Effector memory CD8-positive, alpha-beta T cell (primary cell): ENCODE results near the gene HOXA3.

Experiments used
- ATAC-seq: fragments of 150-1000 bp; cut with Tn5 transposase; replicated peaks from 2 replicates; pipeline ENCODE4 v1.10.0; 2021; ENCODE audit warnings: mild to moderate bottlenecking, moderate library complexity
- DNase-seq, 3 experiments: peaks; one replicate each; pipeline ENCODE4 v3.0.0; 2021
- H3K27ac Mint-ChIP-seq, 2 donors: one replicate each; pipeline ENCODE4 v1.8.0; 2022; ENCODE audit warnings: mild to moderate bottlenecking in 2 of 2, mixed read lengths in 2 of 2, moderate library complexity in 2 of 2
- H3K27me3 Mint-ChIP-seq, 2 donors: one replicate each; pipeline ENCODE4 v1.8.0; 2022; ENCODE audit warnings: mixed read lengths in 2 of 2
- H3K36me3 Mint-ChIP-seq: one replicate; pipeline ENCODE4 v1.8.0; 2022; ENCODE audit warnings: mild to moderate bottlenecking, moderate library complexity, mixed read lengths; ENCODE audit not compliant: insufficient read depth
- H3K4me1 Mint-ChIP-seq, 2 donors: one replicate each; pipeline ENCODE4 v1.8.0; 2022; ENCODE audit warnings: low read depth in 2 of 2, mixed read lengths in 2 of 2
- H3K4me3 Mint-ChIP-seq, 2 donors: one replicate each; pipeline ENCODE4 v1.8.0; 2022; ENCODE audit warnings: mild to moderate bottlenecking in 2 of 2, mixed read lengths in 2 of 2, moderate library complexity in 2 of 2
- H3K9me3 Mint-ChIP-seq, 2 donors: one replicate each; pipeline ENCODE4 v1.8.0; 2022; ENCODE audit warnings: mixed read lengths in 2 of 2

HOXA3 gene

DNA sequence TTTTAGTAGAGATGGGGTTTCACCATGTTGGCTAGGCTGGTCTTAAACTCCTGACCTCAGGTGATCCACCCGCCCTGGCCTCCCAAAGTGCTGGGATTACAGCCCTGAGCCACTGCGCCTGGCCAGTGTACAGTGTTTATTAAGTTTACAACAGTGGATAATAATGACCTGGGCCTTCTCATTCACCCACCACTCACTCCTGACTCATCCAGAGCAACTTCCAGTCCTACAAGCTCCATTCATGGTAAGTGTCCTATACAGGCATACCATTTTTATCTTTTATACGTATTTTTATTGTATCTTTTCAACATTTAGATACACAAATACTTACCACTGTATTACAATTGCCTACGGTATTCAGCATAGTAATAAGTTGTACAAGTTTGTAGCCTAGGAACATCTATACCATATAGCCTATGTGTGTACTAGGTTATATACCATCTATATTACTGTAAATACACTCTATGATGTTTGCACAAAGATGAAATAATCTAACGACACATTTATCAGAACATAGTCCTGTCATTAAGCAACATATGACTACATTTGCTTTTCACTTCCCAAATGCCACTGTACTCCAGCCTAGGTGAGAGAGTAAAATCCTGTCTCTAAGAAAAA, 73.7 kb downstream of the HOXA3 start:
- Mint-ChIP-seq H3K27ac (no peak overlapping the region), H3K27me3 (peaks cover 6 to 26% of the 10 kb centered on the region in 2 donors), H3K4me3 (no peak overlapping the region), H3K9me3 (no peaks in the 10 kb centered on the region), H3K4me1 (peaks cover 0 to 1% of the 10 kb centered on the region in 2 donors), H3K36me3 (no peaks in the 10 kb centered on the region)
- no peak for ATAC-seq
- no peak for DNase-seq

GRCh38 chr7:27073076-27073475, 79.3 kb downstream of the HOXA3 start:
- Mint-ChIP-seq H3K4me3 (no peak overlapping the region), H3K9me3 (no peaks in the 10 kb centered on the region), H3K36me3 (no peaks in the 10 kb centered on the region), H3K27ac (no peak overlapping the region), H3K4me1 (no peaks in the 10 kb centered on the region), H3K27me3 (peaks cover 12 to 36% of the 10 kb centered on the region in 2 donors)
- ATAC-seq (no peak), DNase-seq (no peak)

- DNase-seq (no peak), ATAC-seq (no peak)
- H3K27me3 Mint-ChIP-seq, result peaks cover 23 to 46% of the 10 kb centered on the region in 2 donors
- H3K27ac Mint-ChIP-seq, result no peak overlapping the region
- H3K4me1 Mint-ChIP-seq, result no peaks in the 10 kb centered on the region
- no peaks in the 10 kb centered on the region for H3K36me3 Mint-ChIP-seq
- no peaks in the 10 kb centered on the region for H3K9me3 Mint-ChIP-seq
- no peak overlapping the region for H3K4me3 Mint-ChIP-seq
Measured at GRCh38 chr7:27071622-27072390, 80.6 kb downstream of the HOXA3 start.

DNA sequence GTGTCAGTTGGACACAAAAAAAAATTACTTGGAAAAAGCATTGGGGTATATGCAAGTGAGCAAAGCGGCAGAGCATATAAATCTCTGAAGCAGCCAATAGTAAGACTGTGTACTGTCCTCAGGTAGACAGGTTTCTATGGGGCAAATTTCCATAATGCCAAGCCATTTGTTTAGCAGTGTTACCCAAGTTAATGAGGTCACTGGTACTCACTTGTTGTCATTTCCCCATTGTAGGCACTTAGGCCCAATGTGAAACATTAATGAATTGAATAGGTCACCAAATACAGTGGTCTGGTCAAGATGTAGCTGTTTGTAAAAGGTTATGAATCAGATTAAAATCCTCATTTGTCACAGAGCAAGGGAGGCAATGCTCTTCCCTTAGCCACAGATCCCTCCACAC, 84.1 kb downstream of the HOXA3 start:
- H3K4me3 Mint-ChIP-seq, result no peak overlapping the region
- no peak for ATAC-seq

DNA sequence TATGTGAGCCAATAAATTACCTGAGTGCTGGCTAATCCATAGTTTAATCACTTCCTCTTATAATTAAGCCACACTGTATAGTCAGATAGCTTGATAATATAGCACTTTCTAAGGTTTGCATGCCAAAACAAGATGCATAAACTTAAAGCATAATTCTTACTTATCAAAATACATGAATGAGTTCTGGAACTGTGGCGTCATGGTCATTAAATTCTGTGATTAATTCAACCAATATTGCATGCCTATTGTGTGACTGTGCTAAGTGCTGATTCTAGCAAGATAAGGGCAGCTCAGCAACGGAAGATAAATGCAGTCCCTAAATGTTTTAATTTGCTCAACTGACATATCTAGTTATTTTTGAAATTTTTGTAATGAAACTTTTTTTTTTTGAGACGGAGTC, 86.2 kb downstream of the HOXA3 start:
- Mint-ChIP-seq H3K4me3 (no peak overlapping the region), H3K36me3 (no peaks in the 10 kb centered on the region), H3K27me3 (peaks cover 20% of the 10 kb centered on the region in 2 donors), H3K27ac (no peak overlapping the region), H3K4me1 (no peaks in the 10 kb centered on the region), H3K9me3 (no peaks in the 10 kb centered on the region)
- ATAC-seq (no peak), DNase-seq (no peak)

More for the DNA sequence above, 84.1 kb downstream of the HOXA3 start:
- H3K4me1 Mint-ChIP-seq, result no peaks in the 10 kb centered on the region
- H3K36me3 Mint-ChIP-seq, result no peaks in the 10 kb centered on the region
- no peaks in the 10 kb centered on the region for H3K9me3 Mint-ChIP-seq
- H3K27ac Mint-ChIP-seq, result no peak overlapping the region
- no peak for DNase-seq
- peaks cover 20% of the 10 kb centered on the region in 2 donors for H3K27me3 Mint-ChIP-seq

DNA sequence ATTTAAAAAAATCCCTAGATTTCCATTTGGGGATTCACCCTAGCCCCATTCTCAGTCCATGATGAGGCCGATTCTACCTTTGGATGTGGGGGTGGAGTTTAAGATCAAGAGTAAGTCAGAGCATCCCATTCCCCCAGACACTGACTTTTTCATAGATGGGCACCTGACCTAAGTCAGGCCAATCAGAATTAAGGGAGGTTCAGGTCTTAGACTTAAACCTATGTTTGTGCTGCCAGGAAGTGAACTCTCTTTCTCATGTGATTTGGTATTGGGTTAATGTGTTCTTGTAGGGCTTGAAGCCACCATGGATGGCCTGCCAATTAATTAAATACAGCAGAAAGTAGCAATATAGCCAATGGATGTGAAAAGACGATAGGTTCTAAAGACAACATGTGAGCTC, 86.7 kb downstream of the HOXA3 start:
- DNase-seq (no peak), ATAC-seq (no peak)
- Mint-ChIP-seq H3K4me3 (no peak overlapping the region), H3K27me3 (peaks cover 23 to 24% of the 10 kb centered on the region in 2 donors), H3K27ac (no peak overlapping the region), H3K9me3 (no peaks in the 10 kb centered on the region), H3K4me1 (no peaks in the 10 kb centered on the region), H3K36me3 (no peaks in the 10 kb centered on the region)

- Mint-ChIP-seq H3K4me3 (no peak overlapping the region), H3K9me3 (no peaks in the 10 kb centered on the region), H3K36me3 (no peaks in the 10 kb centered on the region), H3K27me3 (peaks cover 32 to 35% of the 10 kb centered on the region in 2 donors), H3K27ac (no peak overlapping the region), H3K4me1 (no peaks in the 10 kb centered on the region)
- ATAC-seq, result no peak
- DNase-seq, result no peak
Measured at GRCh38 chr7:27064661-27065060, 87.7 kb downstream of the HOXA3 start.

DNA sequence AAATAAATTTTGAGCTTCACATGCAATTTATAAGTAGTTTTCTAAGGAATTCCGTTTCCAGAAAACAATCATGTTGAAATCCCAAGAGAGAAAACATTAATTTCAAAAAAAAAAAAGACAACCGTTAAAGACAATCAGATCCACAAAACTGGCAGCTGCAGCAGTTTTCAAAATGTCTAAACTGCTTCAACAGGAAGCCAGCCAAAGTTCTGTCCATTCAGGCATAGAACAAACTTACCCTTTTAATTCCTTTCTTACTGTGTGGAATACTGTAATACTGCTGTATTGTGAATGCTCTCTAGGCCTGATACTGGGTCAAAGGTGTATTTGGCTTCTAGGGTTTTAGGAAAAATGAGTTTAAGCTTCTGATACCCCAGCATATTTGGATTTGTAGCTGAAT, 88.2 kb downstream of the HOXA3 start:
- H3K36me3 Mint-ChIP-seq, result no peaks in the 10 kb centered on the region
- H3K27me3 Mint-ChIP-seq, result peaks cover 32 to 39% of the 10 kb centered on the region in 2 donors
- H3K9me3 Mint-ChIP-seq, result no peaks in the 10 kb centered on the region
- DNase-seq, result no peak
- H3K4me1 Mint-ChIP-seq, result no peaks in the 10 kb centered on the region
- no peak overlapping the region for H3K27ac Mint-ChIP-seq
- ATAC-seq, result no peak
- no peak overlapping the region for H3K4me3 Mint-ChIP-seq

- Mint-ChIP-seq H3K36me3 (no peaks in the 10 kb centered on the region), H3K27me3 (peaks cover 34 to 36% of the 10 kb centered on the region in 2 donors), H3K27ac (no peak overlapping the region), H3K9me3 (no peaks in the 10 kb centered on the region), H3K4me1 (no peaks in the 10 kb centered on the region), H3K4me3 (no peak overlapping the region)
- ATAC-seq (no peak), DNase-seq (no peak)
Measured at GRCh38 chr7:27062946-27063345, 89.4 kb downstream of the HOXA3 start.
